ENCODE measurements around the gene HSP90AB1.

The HSP90AB1 gene

DNA sequence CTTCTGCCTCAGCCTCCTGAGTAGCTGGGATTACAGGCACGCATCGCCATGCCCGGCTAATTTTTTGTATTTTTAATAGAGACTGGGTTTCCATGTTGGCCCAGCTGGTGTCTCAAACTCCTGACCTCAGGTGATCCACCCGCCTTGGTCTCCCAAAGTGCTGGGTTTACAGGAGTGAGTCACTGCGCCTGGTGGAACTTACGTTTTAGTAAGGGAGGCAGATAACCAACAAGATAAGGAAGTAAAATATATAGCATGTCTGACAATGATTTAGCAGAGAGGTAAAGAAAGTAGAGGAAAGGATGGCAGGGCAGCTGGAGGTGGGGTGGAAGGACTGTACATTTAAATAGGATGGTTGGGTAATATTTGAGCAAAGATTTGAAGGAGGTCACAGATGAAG is 42.9 kb upstream of the HSP90AB1 start:
- TF ChIP-seq CTCF (IDR thresholded peaks at IDR 0.05), result no peak

DNA sequence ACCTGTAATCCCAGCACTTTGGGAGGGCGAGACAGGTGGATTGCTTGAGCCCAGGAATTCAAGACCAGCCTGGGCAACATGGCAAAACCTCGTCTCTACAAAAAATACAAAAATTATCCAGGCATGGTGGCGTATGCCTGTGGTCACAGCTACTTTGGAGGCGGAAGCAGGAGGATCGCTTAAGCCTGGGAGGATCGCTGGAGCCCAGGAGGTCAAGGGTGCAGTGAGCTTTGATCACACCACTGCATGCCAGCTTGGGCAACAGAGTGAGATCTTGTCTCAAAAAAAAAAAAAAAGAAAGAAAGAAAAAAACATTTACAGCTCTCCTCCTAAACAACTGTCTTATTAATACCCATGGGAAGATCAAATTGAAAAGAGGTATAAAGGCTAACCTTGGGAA is 38.9 kb upstream of the HSP90AB1 start:
- TF ChIP-seq CTCF (IDR thresholded peaks at IDR 0.05), result no peak

DNA sequence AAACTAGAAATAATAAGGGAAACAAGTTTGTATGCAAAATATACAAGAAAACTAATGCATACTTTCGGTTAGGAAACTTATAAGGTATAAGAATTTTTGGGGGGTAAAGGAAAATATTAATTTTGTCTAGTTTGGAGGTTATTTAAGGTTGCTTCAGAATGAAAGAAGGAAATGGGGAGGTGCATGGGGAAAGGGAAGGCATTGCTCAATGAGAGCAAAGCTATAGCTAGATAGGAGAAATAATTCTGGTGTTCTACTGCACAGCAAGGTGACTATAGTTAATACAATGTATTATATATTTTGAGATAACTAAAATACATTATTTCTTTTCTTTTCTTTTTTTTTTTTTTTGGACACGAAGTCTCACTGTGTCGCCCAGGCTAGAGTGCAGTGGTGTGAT is 35.6 kb upstream of the HSP90AB1 start:
- TF ChIP-seq CTCF (IDR thresholded peaks at IDR 0.05), result no peak

GRCh38 chr6:44214307-44214706 is 32.6 kb upstream of the HSP90AB1 start:
- no peak for TF ChIP-seq CTCF (IDR thresholded peaks at IDR 0.05)

- no peak for TF ChIP-seq CTCF (IDR thresholded peaks at IDR 0.05)
Measured at GRCh38 chr6:44216677-44217331, 30.1 kb upstream of the HSP90AB1 start, which contains the start of gene MYMX. MYMX (plus strand) TSS chr6:44216926; CDS start chr6:44217472, 546 bp downstream.

GRCh38 chr6:44217332-44218143 is 29.4 kb upstream of the HSP90AB1 start:
- no peak for TF ChIP-seq CTCF (IDR thresholded peaks at IDR 0.05)

- no peak for TF ChIP-seq CTCF (IDR thresholded peaks at IDR 0.05)
Measured at GRCh38 chr6:44219053-44219814, 27.7 kb upstream of the HSP90AB1 start.
